ENCODE measurements around the gene SPG11. TPM values are rescaled to one million over a fixed set of nuclear protein-coding genes. Genes with fewer than 3 reads are reported as not detected.
A peak's percentile ranks its signal among the peaks of the same experiment; 100 is the strongest.

Gene SPG11
- total and polyA plus RNA-seq, 9 of the 15 experiments (the other 6 are each of a cell fraction or from before 2014, with no cell fraction given): 23.3 to 71.2 (median 45.6) TPM

- peak; percentile 58 for TF ChIP-seq E2F8 (IDR thresholded peaks at IDR 0.05; ENCODE audit: low read depth, partially characterized antibody)
- no peak for TF ChIP-seq SNRNP70 (optimal IDR thresholded peaks at IDR 0.05; ENCODE audit: low read depth, low read length)
- TF ChIP-seq IRF9 (tag; IDR thresholded peaks at IDR 0.05): peak; percentile 85
- TF ChIP-seq TARDBP (IDR thresholded peaks at IDR 0.05): peak; percentile 39; the same call in 1 of the 2 replicates
- TF ChIP-seq ZNF134 (CRISPR knock-in tag; conservative IDR thresholded peaks at IDR 0.05): no peak
- TF ChIP-seq EHMT2 (IDR thresholded peaks at IDR 0.05): peak; percentile 63; the same call in 1 of the 2 replicates
- no peak for TF ChIP-seq CGGBP1 (CRISPR knock-in tag; IDR thresholded peaks at IDR 0.05)
- TF ChIP-seq PKNOX1 (IDR thresholded peaks at IDR 0.05): peak; percentile 43; the same call in 1 of the 2 replicates
- peak; percentile 56 for TF ChIP-seq ZNF263 (CRISPR knock-in tag; IDR thresholded peaks at IDR 0.05; ENCODE audit: borderline replicate concordance)
- TF ChIP-seq TAF9B (IDR thresholded peaks at IDR 0.05; ENCODE audit: partially characterized antibody): peak; percentile 90
- no peak for TF ChIP-seq GATAD2B (IDR thresholded peaks at IDR 0.05; ENCODE audit: borderline replicate concordance)
- TF ChIP-seq, protein P1, sequence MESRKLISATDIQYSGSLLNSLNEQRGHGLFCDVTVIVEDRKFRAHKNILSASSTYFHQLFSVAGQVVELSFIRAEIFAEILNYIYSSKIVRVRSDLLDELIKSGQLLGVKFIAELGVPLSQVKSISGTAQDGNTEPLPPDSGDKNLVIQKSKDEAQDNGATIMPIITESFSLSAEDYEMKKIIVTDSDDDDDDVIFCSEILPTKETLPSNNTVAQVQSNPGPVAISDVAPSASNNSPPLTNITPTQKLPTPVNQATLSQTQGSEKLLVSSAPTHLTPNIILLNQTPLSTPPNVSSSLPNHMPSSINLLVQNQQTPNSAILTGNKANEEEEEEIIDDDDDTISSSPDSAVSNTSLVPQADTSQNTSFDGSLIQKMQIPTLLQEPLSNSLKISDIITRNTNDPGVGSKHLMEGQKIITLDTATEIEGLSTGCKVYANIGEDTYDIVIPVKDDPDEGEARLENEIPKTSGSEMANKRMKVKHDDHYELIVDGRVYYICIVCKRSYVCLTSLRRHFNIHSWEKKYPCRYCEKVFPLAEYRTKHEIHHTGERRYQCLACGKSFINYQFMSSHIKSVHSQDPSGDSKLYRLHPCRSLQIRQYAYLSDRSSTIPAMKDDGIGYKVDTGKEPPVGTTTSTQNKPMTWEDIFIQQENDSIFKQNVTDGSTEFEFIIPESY (CRISPR knock-in tag; IDR thresholded peaks at IDR 0.05): peak; percentile 96
- peak; percentile 60; the same call in 1 of the 2 replicates for TF ChIP-seq SMAD3 (CRISPR knock-in tag; conservative IDR thresholded peaks at IDR 0.05)
- no peak for TF ChIP-seq ZNF124 (CRISPR knock-in tag; IDR thresholded peaks at IDR 0.05)
- peak; percentile 61; the same call in 1 of the 2 replicates for TF ChIP-seq HBP1 (CRISPR knock-in tag; IDR thresholded peaks at IDR 0.05)
- peak; percentile 87 for TF ChIP-seq BACH1 (tag; IDR thresholded peaks at IDR 0.05)
- TF ChIP-seq ETS2 (tag; IDR thresholded peaks at IDR 0.05; ENCODE audit: borderline replicate concordance, poor library complexity, severe bottlenecking): no peak
Measured at GRCh38 chr15:44663410-44664308, at the start of gene SPG11 (continued).

Measured in K562 (cell line).